CD14-positive monocyte (primary cell): ENCODE measurements around the gene SSBP4. TPM values are rescaled to one million over a fixed set of nuclear protein-coding genes. Genes with fewer than 3 reads are reported as not detected.

Experiments used
- DNase-seq, 3 donors: peaks; one replicate each; pipeline ENCODE4 v3.0.0-alpha.2; 2011 to 2022
- H2AFZ ChIP-seq: 2 replicates; pipeline ENCODE4 v1.6.0; 2012; ENCODE audit warnings: mild to moderate bottlenecking, low read depth, low read length, inconsistent platforms; ENCODE audit not compliant: insufficient read depth, poor library complexity, severe bottlenecking
- H3K27ac ChIP-seq, 2 donors: 1 replicate in 1 of 2; 2 replicates in 1 of 2; pipeline ENCODE4 v1.5.1; 2012 to 2013; ENCODE audit warnings: low read length in 2 of 2, control low read depth in 1 of 2, inconsistent platforms in 1 of 2, low read depth in 1 of 2, mild to moderate bottlenecking in 1 of 2
- H3K27me3 ChIP-seq, 2 donors: one replicate each; pipeline versions ENCODE4 v1.6.0 to v1.6.1; 2011 to 2013; ENCODE audit warnings: low read length in 2 of 2; ENCODE audit not compliant: control insufficient read depth in 2 of 2, insufficient read depth in 2 of 2
- H3K36me3 ChIP-seq, 2 donors: replicated peaks in 1 of 2; 1 replicate in 1 of 2; 2 replicates in 1 of 2; pipeline versions ENCODE4 v1.5.1 to v1.6.1; 2012 to 2013; ENCODE audit warnings: low read length in 2 of 2, control low read depth in 1 of 2, inconsistent platforms in 1 of 2, mild to moderate bottlenecking in 1 of 2; ENCODE audit not compliant: insufficient read depth in 2 of 2, control insufficient read depth in 1 of 2
- H3K4me1 ChIP-seq, 2 donors: 1 replicate in 1 of 2; 2 replicates in 1 of 2; pipeline versions ENCODE4 v1.5.1 to v1.6.1; 2012 to 2013; ENCODE audit warnings: low read length in 2 of 2, control low read depth in 1 of 2, inconsistent platforms in 1 of 2, mild to moderate bottlenecking in 1 of 2, moderate library complexity in 1 of 2; ENCODE audit not compliant: insufficient read depth in 2 of 2, control insufficient read depth in 1 of 2
- H3K4me2 ChIP-seq: replicated peaks from 2 replicates; pipeline ENCODE3; 2012; ENCODE audit warnings: low read length, moderate library complexity, mild to moderate bottlenecking; ENCODE audit not compliant: poor library complexity, severe bottlenecking; ENCODE audit errors: extremely low read depth
- H3K4me3 ChIP-seq, 3 experiments: fragments of 200-600 bp in 1 of 3; sonication (generic) in 1 of 3; replicated peaks in 1 of 3; 1 replicate in 2 of 3; 2 replicates in 1 of 3; pipeline ENCODE4 v1.5.1; 2011 to 2013; ENCODE audit warnings: low read length in 3 of 3, mild to moderate bottlenecking in 3 of 3, control low read depth in 2 of 3, low read depth in 2 of 3, inconsistent platforms in 1 of 3, moderate library complexity in 1 of 3
- H3K79me2 ChIP-seq: 2 replicates; pipeline ENCODE4 v1.6.0; 2012; ENCODE audit warnings: mild to moderate bottlenecking, control low read depth, inconsistent platforms, low read length, moderate library complexity; ENCODE audit not compliant: insufficient read depth
- H3K9ac ChIP-seq: 2 replicates; pipeline ENCODE4 v1.6.0; 2017; ENCODE audit warnings: low read length, mild to moderate bottlenecking; ENCODE audit not compliant: insufficient read depth, poor library complexity, severe bottlenecking
- H3K9me3 ChIP-seq, 2 donors: replicated peaks in 1 of 2; 1 replicate in 1 of 2; 2 replicates in 1 of 2; pipeline versions ENCODE4 v1.5.1 to v1.6.1; 2012 to 2013; ENCODE audit warnings: low read length in 2 of 2, control low read depth in 1 of 2; ENCODE audit not compliant: control insufficient read depth in 1 of 2, insufficient read depth in 1 of 2
- H4K20me1 ChIP-seq: 2 replicates; pipeline ENCODE4 v1.6.0; 2012; ENCODE audit warnings: mild to moderate bottlenecking, low read length, control low read depth, moderate library complexity; ENCODE audit not compliant: insufficient read depth
- H3K27ac Mint-ChIP-seq, 7 donors: one replicate each; pipeline ENCODE4 v1.8.0; 2020; ENCODE audit warnings: mild to moderate bottlenecking in 7 of 7, mixed read lengths in 7 of 7, moderate library complexity in 6 of 7, inconsistent platforms in 2 of 7
- H3K27me3 Mint-ChIP-seq, 3 donors: one replicate each; pipeline ENCODE4 v1.8.0; 2021 to 2022; ENCODE audit warnings: low read depth in 3 of 3, mild to moderate bottlenecking in 3 of 3, mixed read lengths in 3 of 3, moderate library complexity in 3 of 3, inconsistent platforms in 1 of 3
- H3K36me3 Mint-ChIP-seq, 2 donors: one replicate each; pipeline ENCODE4 v1.8.0; 2020; ENCODE audit warnings: mixed read lengths in 2 of 2, inconsistent platforms in 1 of 2, mild to moderate bottlenecking in 1 of 2
- H3K4me1 Mint-ChIP-seq: one replicate; pipeline ENCODE4 v1.8.0; 2020; ENCODE audit warnings: mild to moderate bottlenecking, mixed read lengths
- H3K4me3 Mint-ChIP-seq, 2 donors: one replicate each; pipeline ENCODE4 v1.8.0; 2020; ENCODE audit warnings: mild to moderate bottlenecking in 2 of 2, mixed read lengths in 2 of 2, moderate library complexity in 1 of 2
- H3K9me3 Mint-ChIP-seq, 7 donors: one replicate each; pipeline ENCODE4 v1.8.0; 2020 to 2022; ENCODE audit warnings: mixed read lengths in 7 of 7, mild to moderate bottlenecking in 6 of 7, moderate library complexity in 6 of 7, inconsistent platforms in 2 of 7
- CTCF ChIP-seq: fragments of 200-600 bp; IDR thresholded peaks from one replicate; pipeline ENCODE4 v1.8.0; 2022; ENCODE audit warnings: antibody characterized with exemption, mild to moderate bottlenecking
- WGBS: methylation state at CpG from one replicate; pipeline ENCODE4 v1.1.5; 2013; ENCODE audit warnings: missing lambda C conversion rate; ENCODE audit not compliant: insufficient coverage; 5-methylcytosine and 5-hydroxymethylcytosine counted together
- intact Hi-C, 2 donors: fragments of 100-400 bp; cut with micrococcal nuclease; formaldehyde crosslinking; loops; one replicate each; pipeline versions ENCODE4 v1.15.0 to v1.15.1; 2023
- polyA plus RNA-seq, 3 donors: library from polyadenylated mRNA; depleted of rRNA in 1 of 3; unstranded in 2 of 3; stranded (reverse) in 1 of 3; fragments of 300-500 nt in 2 of 3; fragments of >200 nt in 1 of 3; fragmentation: Illumina TruSeq in 2 of 3; gene quantifications; 1 replicate in 2 of 3; 2 replicates in 1 of 3; pipeline ENCODE4 v1.2.3, GENCODE V29; 2012 to 2021
- small RNA-seq: library from RNA; depleted of rRNA; stranded (forward); fragments of <200 nt; gene quantifications from one replicate; pipeline ENCODE3, GENCODE V24; 2012; ENCODE audit warnings: low read depth; ENCODE audit not compliant: insufficient read length

The SSBP4 gene
- polyA plus RNA-seq, 3 donors = 38.5 to 74.5 (median 48.3) TPM

GRCh38 chr19:18483119-18483890, 64.1 kb downstream of the SSBP4 start:
- H3K4me3 ChIP-seq = peak overlapping the region in 1 of 3 experiments; percentile 47
- H3K4me3 Mint-ChIP-seq = peak overlapping the region in 1 of 2 donors; percentile 16
- TF ChIP-seq CTCF = no peak
- peak overlapping the region; percentile 37 for H3K9ac ChIP-seq
- no peaks in the 10 kb centered on the region for H3K36me3 ChIP-seq
- H3K27me3 Mint-ChIP-seq = peaks cover 0 to 3% (median 0%) of the 10 kb centered on the region in 3 donors
- no peaks in the 10 kb centered on the region for H3K27me3 ChIP-seq
- WGBS = 64% methylated on average over 5 of the region's 12 CpGs
- H3K36me3 Mint-ChIP-seq = peaks cover 22 to 30% of the 10 kb centered on the region in 2 donors
- H3K27ac Mint-ChIP-seq = peak overlapping the region; percentile 83 to 95 (median 92)
- H3K4me1 Mint-ChIP-seq = peaks cover 98% of the 10 kb centered on the region
- intact Hi-C loops = no loop called here
- peak overlapping the region; percentile 49 to 97 for H3K27ac ChIP-seq
- DNase-seq = peak; percentile 63 to 82 (median 77)
- peak overlapping the region; percentile 47 for H3K4me2 ChIP-seq
- H3K9me3 ChIP-seq = no peaks in the 10 kb centered on the region
- H2AFZ ChIP-seq = no peak overlapping the region
- H3K4me1 ChIP-seq = peaks cover 96 to 100% of the 10 kb centered on the region in 2 donors
- H3K9me3 Mint-ChIP-seq = no peaks in the 10 kb centered on the region
- H3K79me2 ChIP-seq = peaks cover 94% of the 10 kb centered on the region
- peaks cover 65% of the 10 kb centered on the region for H4K20me1 ChIP-seq

Small RNA genes within 50 kb of the gene (small RNA-seq; reads per million reads assigned to genes)
- gene MIR3189 = not detected

Other genes starting within 250 kb of the SSBP4 start
- 1,000 to 10,000 TPM; 3,608 to 6,022 (median 4,550) TPM for gene IFI30, start 245.6 kb upstream of the SSBP4 start, polyA plus RNA-seq
- 10 to 100 TPM; 14.3 to 20.2 (median 15.0) TPM for gene MPV17L2, start 226.2 kb upstream of the SSBP4 start, polyA plus RNA-seq
- 1 to 10 TPM in 1 of 3 donors, under 1 TPM in 2; 0.55 to 8.7 (median 0.56) TPM for gene RAB3A, start 215.4 kb upstream of the SSBP4 start, polyA plus RNA-seq
- gene PDE4C, start 193.0 kb upstream of the SSBP4 start, polyA plus RNA-seq = not detected
- 1 to 10 TPM in 1 of 3 donors, not detected in 2; 6.9 TPM for gene IQCN, start 144.9 kb upstream of the SSBP4 start, polyA plus RNA-seq
- gene JUND, start 137.8 kb upstream of the SSBP4 start, polyA plus RNA-seq = 1,000 to 10,000 TPM in 1 of 3 donors, 10 to 100 TPM in 2; 22.5 to 1,792 (median 86.9) TPM
- 100 to 1,000 TPM in 1 of 3 donors, 10 to 100 TPM in 2; 66.5 to 143 (median 97.0) TPM for gene LSM4, start 96.3 kb upstream of the SSBP4 start, polyA plus RNA-seq
- gene PGPEP1, start 78.8 kb upstream of the SSBP4 start, polyA plus RNA-seq = 10 to 100 TPM; 10.3 to 25.1 (median 10.3) TPM
- gene GDF15, start 33.2 kb upstream of the SSBP4 start, polyA plus RNA-seq = under 1 TPM in 1 of 3 donors, not detected in 2; 0.36 TPM
- 100 to 1,000 TPM; 173 to 581 (median 416) TPM for gene LRRC25, start 21.8 kb upstream of the SSBP4 start, polyA plus RNA-seq
- gene ISYNA1, start 18.7 kb downstream of the SSBP4 start, polyA plus RNA-seq = 1 to 10 TPM in 1 of 3 donors, not detected in 2; 3.7 TPM
- gene ELL, start 102.7 kb downstream of the SSBP4 start, polyA plus RNA-seq = 10 to 100 TPM; 12.2 to 35.3 (median 12.6) TPM
- gene FKBP8, start 124.2 kb downstream of the SSBP4 start, polyA plus RNA-seq = 100 to 1,000 TPM in 1 of 3 donors, 10 to 100 TPM in 2; 78.0 to 159 (median 81.2) TPM
- 100 to 1,000 TPM in 1 of 3 donors, 10 to 100 TPM in 2; 74.4 to 194 (median 87.9) TPM for gene KXD1, start 138.5 kb downstream of the SSBP4 start, polyA plus RNA-seq
- gene UBA52, start 152.5 kb downstream of the SSBP4 start, polyA plus RNA-seq = 1,000 to 10,000 TPM in 1 of 3 donors, 100 to 1,000 TPM in 2; 832 to 3,024 (median 896) TPM
- 100 to 1,000 TPM in 2 of 3 donors, 10 to 100 TPM in 1; 83.7 to 141 (median 122) TPM for gene REX1BD, start 169.4 kb downstream of the SSBP4 start, polyA plus RNA-seq
- gene CRLF1, start 187.4 kb downstream of the SSBP4 start, polyA plus RNA-seq = under 1 TPM in 1 of 3 donors, not detected in 2; 0.19 TPM
- gene TMEM59L, start 193.5 kb downstream of the SSBP4 start, polyA plus RNA-seq = not detected
- 1 to 10 TPM; 1.6 to 3.2 (median 2.0) TPM for gene KLHL26, start 217.6 kb downstream of the SSBP4 start, polyA plus RNA-seq